NOMO-1 (cell line): ENCODE measurements around the gene FTO.

Experiments
- DNase-seq, 2 experiments: peaks; one replicate each; lab custom pipeline; 2025; ENCODE audit not compliant: unreplicated experiment in 2 of 2; lab: John Stamatoyannopoulos, UW

Gene FTO

GRCh38 chr16:53708490-53708889 lies 4.5 kb downstream of the FTO start:
- DNase-seq, result no peak

GRCh38 chr16:53711390-53711789 lies 7.4 kb downstream of the FTO start:
- no peak for DNase-seq

GRCh38 chr16:53712065-53712464 lies 8.1 kb downstream of the FTO start:
- DNase-seq, result no peak

GRCh38 chr16:53713403-53714204 lies 9.6 kb downstream of the FTO start:
- no peak for DNase-seq

GRCh38 chr16:53714205-53715022 lies 10.5 kb downstream of the FTO start:
- DNase-seq, result no peak

- DNase-seq, result no peak
These were observed 11.0 kb downstream of the FTO start for GRCh38 chr16:53715023-53715384.

- no peak for DNase-seq
These were observed 13.6 kb downstream of the FTO start for GRCh38 chr16:53717577-53717976.

GRCh38 chr16:53721017-53721416 lies 17.1 kb downstream of the FTO start:
- DNase-seq, result no peak

GRCh38 chr16:53726625-53727024 lies 22.7 kb downstream of the FTO start:
- DNase-seq, result no peak

- DNase-seq, result no peak
These were observed 26.7 kb downstream of the FTO start for GRCh38 chr16:53730693-53731092.

- no peak for DNase-seq
These were observed 28.5 kb downstream of the FTO start for GRCh38 chr16:53732296-53732929.

- no peak for DNase-seq
These were observed 31.0 kb downstream of the FTO start for GRCh38 chr16:53734908-53735307.

- no peak for DNase-seq
These were observed 32.3 kb downstream of the FTO start for GRCh38 chr16:53736297-53736696.

- DNase-seq, result no peak
These were observed 33.6 kb downstream of the FTO start for GRCh38 chr16:53737552-53737951.

- no peak for DNase-seq
These were observed 36.5 kb downstream of the FTO start for GRCh38 chr16:53740476-53740875.

GRCh38 chr16:53740933-53741531 lies 37.1 kb downstream of the FTO start:
- DNase-seq, result no peak

- DNase-seq, result no peak
These were observed 37.6 kb downstream of the FTO start for GRCh38 chr16:53741546-53741945.

- peak in 1 of 2 experiments; percentile 33 for DNase-seq
These were observed 39.2 kb downstream of the FTO start for GRCh38 chr16:53743149-53743566.

GRCh38 chr16:53744449-53744848 lies 40.5 kb downstream of the FTO start:
- DNase-seq, result peak in 1 of 2 experiments; percentile 35

GRCh38 chr16:53745086-53745485 lies 41.1 kb downstream of the FTO start:
- DNase-seq, result no peak

GRCh38 chr16:53745753-53746266 lies 41.9 kb downstream of the FTO start:
- DNase-seq, result no peak
